Brain microvascular endothelial cell (primary cell): ENCODE results near the gene RNF151.

Source experiments
- DNase-seq: peaks from one replicate; pipeline ENCODE4 v3.0.0-alpha.2; 2020
- H3K27ac ChIP-seq: fragments of 250-450 bp; sonication (Bioruptor Pico); 2 replicates; pipeline ENCODE4 v1.5.1; 2020; ENCODE audit warnings: mild to moderate bottlenecking, moderate library complexity
- H3K27me3 ChIP-seq: fragments of 250-450 bp; sonication (Bioruptor Pico); replicated peaks from 2 replicates; pipeline ENCODE4 v1.5.1; 2020; ENCODE audit warnings: mild to moderate bottlenecking
- H3K36me3 ChIP-seq: fragments of 250-450 bp; sonication (Bioruptor Pico); replicated peaks from 2 replicates; pipeline ENCODE4 v1.5.1; 2020; ENCODE audit warnings: mild to moderate bottlenecking
- H3K4me3 ChIP-seq: 2 replicates; pipeline ENCODE4 v1.5.1; 2011; ENCODE audit warnings: low read depth, mild to moderate bottlenecking, control low read depth, low read length, moderate library complexity
- CTCF ChIP-seq: IDR thresholded peaks from 2 replicates; pipeline ENCODE4 v1.5.1; 2011; ENCODE audit warnings: low read depth, mild to moderate bottlenecking, moderate library complexity, low read length, control low read depth, inconsistent platforms; ENCODE audit errors: missing control alignments
- in situ Hi-C: cut with HindIII; loops from 2 replicates; pipeline ENCODE4 v1.10.0; 2017; ENCODE audit warnings: low sequenced_read_pairs, low pct_ligation_motif_present

Gene RNF151

GRCh38 chr16:1942047-1942809 is 24.4 kb upstream of the RNF151 start:
- DNase-seq: no peak

GRCh38 chr16:1942810-1943726 is 23.6 kb upstream of the RNF151 start, which contains the start of gene MSRB1:
Gene MSRB1 (minus strand): TSS chr16:1943199. CDS start chr16:1943156, 43 bp downstream.
- Histone ChIP-seq H3K27ac (no peak within 1 kb of the TSS), H3K27me3 (no peaks in the 10 kb centered on the region), H3K4me3 (peak within 1 kb of the TSS; percentile 86), H3K36me3 (peaks cover 9% of the 10 kb centered on the region)
- peak; percentile 98 for DNase-seq
- no peak for TF ChIP-seq CTCF
- in situ Hi-C loops: no loop called here

More at GRCh38 chr16:1942047-1942809, 24.4 kb upstream of the RNF151 start:
- H3K36me3 ChIP-seq: peaks cover 11% of the 10 kb centered on the region
- no peak overlapping the region for H3K27ac ChIP-seq
- peak overlapping the region; percentile 86 for H3K4me3 ChIP-seq
- TF ChIP-seq CTCF: no peak
- in situ Hi-C loops: no loop called here
- H3K27me3 ChIP-seq: no peaks in the 10 kb centered on the region

GRCh38 chr16:1944612-1945199 is 21.9 kb upstream of the RNF151 start:
- no peaks in the 10 kb centered on the region for H3K36me3 ChIP-seq
- no peak overlapping the region for H3K4me3 ChIP-seq
- no peak for TF ChIP-seq CTCF
- in situ Hi-C loops: no loop called here
- DNase-seq: no peak
- no peak overlapping the region for H3K27ac ChIP-seq
- H3K27me3 ChIP-seq: no peaks in the 10 kb centered on the region

- Histone ChIP-seq H3K36me3 (no peaks in the 10 kb centered on the region), H3K27ac (no peak overlapping the region), H3K27me3 (no peaks in the 10 kb centered on the region), H3K4me3 (no peak overlapping the region)
- TF ChIP-seq CTCF: no peak
- no peak for DNase-seq
- in situ Hi-C loops: no loop called here
Observed at GRCh38 chr16:1945559-1946391, 20.9 kb upstream of the RNF151 start.

GRCh38 chr16:1946495-1947368 is 19.9 kb upstream of the RNF151 start:
- no peak for DNase-seq
- peak; percentile 7 for TF ChIP-seq CTCF
- in situ Hi-C loops: no loop called here
- H3K4me3 ChIP-seq: no peak overlapping the region
- H3K27me3 ChIP-seq: no peaks in the 10 kb centered on the region
- H3K36me3 ChIP-seq: no peaks in the 10 kb centered on the region
- H3K27ac ChIP-seq: no peak overlapping the region
